Measurements from ENCODE around the gene C18orf63. TPM values are rescaled to one million over a fixed set of nuclear protein-coding genes. Genes with fewer than 3 reads are reported as not detected.

C18orf63 gene
- total RNA-seq, 1 experiment from 2014 or later, result not detected

DNA sequence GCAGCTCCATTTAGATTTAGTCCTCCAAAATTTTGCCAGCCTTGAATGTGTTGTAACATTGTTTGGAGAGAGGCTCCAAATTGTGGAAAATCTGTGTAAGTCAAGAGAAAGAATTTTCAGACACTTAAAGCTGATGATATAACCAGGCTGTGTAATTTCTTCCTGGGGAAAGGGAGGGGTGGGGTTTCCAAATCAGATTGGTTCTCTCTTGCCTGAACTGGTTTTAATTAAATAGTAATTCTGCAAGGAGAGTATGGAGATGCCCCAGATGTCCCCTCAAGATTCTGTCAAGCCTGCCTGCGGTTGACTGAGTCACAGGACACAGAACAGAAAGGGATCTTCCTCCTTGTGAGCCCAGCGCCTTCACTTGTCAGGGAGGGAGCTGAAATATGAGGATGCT is 54.5 kb downstream of the C18orf63 start:
- no peaks in the 10 kb centered on the region for H3K4me1 ChIP-seq (ENCODE audit: control insufficient read depth, insufficient read depth, low read length)
- POLR2A ChIA-PET, result no interaction called here
- no peaks in the 10 kb centered on the region for H3K36me3 ChIP-seq (ENCODE audit: control insufficient read depth, insufficient read depth, low read length)
- no peaks in the 10 kb centered on the region for H3K9me3 ChIP-seq (ENCODE audit: control insufficient read depth, insufficient read depth, low read depth, low read length)
- no TSS peak for BruUV-seq (replicated peaks)
- H3K27ac ChIP-seq (ENCODE audit: low read length), result no peak overlapping the region
- CTCF ChIA-PET, result no interaction called here
- ATAC-seq, result no peak
- TF ChIP-seq SIN3A (IDR thresholded peaks at IDR 0.05; ENCODE audit: borderline replicate concordance, insufficient read depth, low read depth, low read length) (no peak), POLR2AphosphoS5 (IDR thresholded peaks at IDR 0.05; ENCODE audit: low read depth, low read length) (no peak), TCF7L2 (IDR thresholded peaks at IDR 0.05; ENCODE audit: low read depth, low read length) (no peak)
- TF ChIP-seq, protein P1, sequence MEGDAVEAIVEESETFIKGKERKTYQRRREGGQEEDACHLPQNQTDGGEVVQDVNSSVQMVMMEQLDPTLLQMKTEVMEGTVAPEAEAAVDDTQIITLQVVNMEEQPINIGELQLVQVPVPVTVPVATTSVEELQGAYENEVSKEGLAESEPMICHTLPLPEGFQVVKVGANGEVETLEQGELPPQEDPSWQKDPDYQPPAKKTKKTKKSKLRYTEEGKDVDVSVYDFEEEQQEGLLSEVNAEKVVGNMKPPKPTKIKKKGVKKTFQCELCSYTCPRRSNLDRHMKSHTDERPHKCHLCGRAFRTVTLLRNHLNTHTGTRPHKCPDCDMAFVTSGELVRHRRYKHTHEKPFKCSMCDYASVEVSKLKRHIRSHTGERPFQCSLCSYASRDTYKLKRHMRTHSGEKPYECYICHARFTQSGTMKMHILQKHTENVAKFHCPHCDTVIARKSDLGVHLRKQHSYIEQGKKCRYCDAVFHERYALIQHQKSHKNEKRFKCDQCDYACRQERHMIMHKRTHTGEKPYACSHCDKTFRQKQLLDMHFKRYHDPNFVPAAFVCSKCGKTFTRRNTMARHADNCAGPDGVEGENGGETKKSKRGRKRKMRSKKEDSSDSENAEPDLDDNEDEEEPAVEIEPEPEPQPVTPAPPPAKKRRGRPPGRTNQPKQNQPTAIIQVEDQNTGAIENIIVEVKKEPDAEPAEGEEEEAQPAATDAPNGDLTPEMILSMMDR (IDR thresholded peaks at IDR 0.05), result no peak
- TF ChIP-seq, protein P2, sequence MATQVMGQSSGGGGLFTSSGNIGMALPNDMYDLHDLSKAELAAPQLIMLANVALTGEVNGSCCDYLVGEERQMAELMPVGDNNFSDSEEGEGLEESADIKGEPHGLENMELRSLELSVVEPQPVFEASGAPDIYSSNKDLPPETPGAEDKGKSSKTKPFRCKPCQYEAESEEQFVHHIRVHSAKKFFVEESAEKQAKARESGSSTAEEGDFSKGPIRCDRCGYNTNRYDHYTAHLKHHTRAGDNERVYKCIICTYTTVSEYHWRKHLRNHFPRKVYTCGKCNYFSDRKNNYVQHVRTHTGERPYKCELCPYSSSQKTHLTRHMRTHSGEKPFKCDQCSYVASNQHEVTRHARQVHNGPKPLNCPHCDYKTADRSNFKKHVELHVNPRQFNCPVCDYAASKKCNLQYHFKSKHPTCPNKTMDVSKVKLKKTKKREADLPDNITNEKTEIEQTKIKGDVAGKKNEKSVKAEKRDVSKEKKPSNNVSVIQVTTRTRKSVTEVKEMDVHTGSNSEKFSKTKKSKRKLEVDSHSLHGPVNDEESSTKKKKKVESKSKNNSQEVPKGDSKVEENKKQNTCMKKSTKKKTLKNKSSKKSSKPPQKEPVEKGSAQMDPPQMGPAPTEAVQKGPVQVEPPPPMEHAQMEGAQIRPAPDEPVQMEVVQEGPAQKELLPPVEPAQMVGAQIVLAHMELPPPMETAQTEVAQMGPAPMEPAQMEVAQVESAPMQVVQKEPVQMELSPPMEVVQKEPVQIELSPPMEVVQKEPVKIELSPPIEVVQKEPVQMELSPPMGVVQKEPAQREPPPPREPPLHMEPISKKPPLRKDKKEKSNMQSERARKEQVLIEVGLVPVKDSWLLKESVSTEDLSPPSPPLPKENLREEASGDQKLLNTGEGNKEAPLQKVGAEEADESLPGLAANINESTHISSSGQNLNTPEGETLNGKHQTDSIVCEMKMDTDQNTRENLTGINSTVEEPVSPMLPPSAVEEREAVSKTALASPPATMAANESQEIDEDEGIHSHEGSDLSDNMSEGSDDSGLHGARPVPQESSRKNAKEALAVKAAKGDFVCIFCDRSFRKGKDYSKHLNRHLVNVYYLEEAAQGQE (IDR thresholded peaks at IDR 0.05; ENCODE audit: insufficient read depth in 1 of 2, low read depth in 2 of 2, low read length in 1 of 2), result no peak
- no peak for DNase-seq (ENCODE audit: low read depth, low spot score)
- H3K27me3 ChIP-seq (ENCODE audit: control insufficient read depth, insufficient read depth, low read length), result peaks cover 27% of the 10 kb centered on the region
- in situ Hi-C loops (cut with HindIII; ENCODE audit: low pct_unique_long_range_greater_than_20kb, low sequenced_read_pairs) (no loop called here), intact Hi-C loops (cut with micrococcal nuclease; ENCODE audit: unreplicated experiment) (no loop called here)
- no peak overlapping the region for H3K4me3 ChIP-seq (ENCODE audit: low read depth in 2 of 2, low read length in 2 of 2)

DNA sequence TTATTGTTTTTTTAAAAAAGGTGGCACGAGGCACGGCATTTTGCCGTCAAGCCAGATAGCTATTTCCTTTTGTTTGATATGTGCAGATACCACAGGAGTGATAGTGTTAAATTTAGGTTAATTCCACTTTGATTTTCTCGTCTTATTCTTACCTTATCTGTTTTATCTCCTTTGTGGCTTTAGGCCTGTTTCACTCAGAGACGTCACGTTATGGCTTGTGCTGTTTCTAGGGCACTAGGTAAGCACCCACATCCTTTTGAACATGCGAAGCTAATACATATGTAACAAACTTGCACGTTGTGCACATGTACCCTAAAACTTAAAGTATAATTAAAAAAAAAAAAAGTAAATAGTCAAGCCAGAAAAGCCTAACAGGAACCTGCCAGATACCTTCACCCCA is 57.8 kb downstream of the C18orf63 start:
- Histone ChIP-seq H3K4me3 (ENCODE audit: low read depth in 2 of 2, low read length in 2 of 2) (no peak overlapping the region), H3K27ac (ENCODE audit: low read length) (no peak overlapping the region), H3K4me1 (ENCODE audit: control insufficient read depth, insufficient read depth, low read length) (no peaks in the 10 kb centered on the region), H3K9me3 (ENCODE audit: control insufficient read depth, insufficient read depth, low read depth, low read length) (no peaks in the 10 kb centered on the region), H3K27me3 (ENCODE audit: control insufficient read depth, insufficient read depth, low read length) (peaks cover 27% of the 10 kb centered on the region), H3K36me3 (ENCODE audit: control insufficient read depth, insufficient read depth, low read length) (no peaks in the 10 kb centered on the region)
- intact Hi-C loops (cut with micrococcal nuclease; ENCODE audit: unreplicated experiment) (no loop called here), in situ Hi-C loops (cut with HindIII; ENCODE audit: low pct_unique_long_range_greater_than_20kb, low sequenced_read_pairs) (no loop called here)
- CTCF ChIA-PET, result interaction anchor here (1.0 kb wide), 1 partner anchor 72 kb away, joined by 3 read pairs; no protein-coding TSS in a partner anchor
- DNase-seq (ENCODE audit: low read depth, low spot score) (no peak), ATAC-seq (no peak)
- no TSS peak for BruUV-seq (replicated peaks)
- TF ChIP-seq, protein P2 (IDR thresholded peaks at IDR 0.05; ENCODE audit: insufficient read depth in 1 of 2, low read depth in 2 of 2, low read length in 1 of 2), result no peak
- POLR2A ChIA-PET, result no interaction called here

Data from Panc1 (cell line).